ENCODE results near the gene CACNA1G.

CACNA1G gene

GRCh38 chr17:50609380-50610074, 49.0 kb downstream of the CACNA1G start:
- no peak overlapping the region for H3K4me3 ChIP-seq (ENCODE audit: low read depth in 1 of 2, low read length in 1 of 2)
- H3K9me3 ChIP-seq = no peaks in the 10 kb centered on the region
- no peaks in the 10 kb centered on the region for H3K4me1 ChIP-seq (ENCODE audit: control insufficient read depth in 1 of 2, insufficient read depth in 1 of 2, low read depth in 1 of 2, low read length in 1 of 2)
- no peak overlapping the region for H3K27ac ChIP-seq
- TF ChIP-seq, protein P1, sequence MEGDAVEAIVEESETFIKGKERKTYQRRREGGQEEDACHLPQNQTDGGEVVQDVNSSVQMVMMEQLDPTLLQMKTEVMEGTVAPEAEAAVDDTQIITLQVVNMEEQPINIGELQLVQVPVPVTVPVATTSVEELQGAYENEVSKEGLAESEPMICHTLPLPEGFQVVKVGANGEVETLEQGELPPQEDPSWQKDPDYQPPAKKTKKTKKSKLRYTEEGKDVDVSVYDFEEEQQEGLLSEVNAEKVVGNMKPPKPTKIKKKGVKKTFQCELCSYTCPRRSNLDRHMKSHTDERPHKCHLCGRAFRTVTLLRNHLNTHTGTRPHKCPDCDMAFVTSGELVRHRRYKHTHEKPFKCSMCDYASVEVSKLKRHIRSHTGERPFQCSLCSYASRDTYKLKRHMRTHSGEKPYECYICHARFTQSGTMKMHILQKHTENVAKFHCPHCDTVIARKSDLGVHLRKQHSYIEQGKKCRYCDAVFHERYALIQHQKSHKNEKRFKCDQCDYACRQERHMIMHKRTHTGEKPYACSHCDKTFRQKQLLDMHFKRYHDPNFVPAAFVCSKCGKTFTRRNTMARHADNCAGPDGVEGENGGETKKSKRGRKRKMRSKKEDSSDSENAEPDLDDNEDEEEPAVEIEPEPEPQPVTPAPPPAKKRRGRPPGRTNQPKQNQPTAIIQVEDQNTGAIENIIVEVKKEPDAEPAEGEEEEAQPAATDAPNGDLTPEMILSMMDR (IDR thresholded peaks at IDR 0.05) = no peak
- no peaks in the 10 kb centered on the region for H3K36me3 ChIP-seq
- peaks cover 54% of the 10 kb centered on the region for H3K27me3 ChIP-seq

DNA sequence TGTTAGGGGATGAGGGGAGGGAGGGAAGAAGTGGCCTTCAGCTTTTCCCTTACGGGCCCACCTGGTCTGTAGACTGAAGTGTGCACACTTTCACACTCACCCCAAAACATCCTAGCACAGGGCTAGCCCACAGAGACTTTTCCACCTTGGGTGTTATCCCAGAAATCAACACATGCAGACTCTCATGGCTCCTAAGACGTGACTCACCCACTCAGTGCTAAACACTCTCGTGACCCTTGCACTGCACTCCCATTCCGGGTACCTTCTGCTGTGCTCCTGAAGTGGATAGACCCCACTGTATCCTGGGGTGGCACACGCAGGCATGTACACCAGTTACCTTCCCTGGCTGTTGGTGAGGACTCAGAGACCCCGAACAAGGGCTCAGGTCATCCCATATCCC, 51.1 kb downstream of the CACNA1G start:
- peaks cover 44% of the 10 kb centered on the region for H3K27me3 ChIP-seq
- no peak overlapping the region for H3K4me3 ChIP-seq (ENCODE audit: low read depth in 1 of 2, low read length in 1 of 2)
- H3K9me3 ChIP-seq = no peaks in the 10 kb centered on the region
- no peaks in the 10 kb centered on the region for H3K4me1 ChIP-seq (ENCODE audit: control insufficient read depth in 1 of 2, insufficient read depth in 1 of 2, low read depth in 1 of 2, low read length in 1 of 2)
- no peaks in the 10 kb centered on the region for H3K36me3 ChIP-seq
- TF ChIP-seq, protein P1 (IDR thresholded peaks at IDR 0.05) = no peak
- no peak overlapping the region for H3K27ac ChIP-seq

DNA sequence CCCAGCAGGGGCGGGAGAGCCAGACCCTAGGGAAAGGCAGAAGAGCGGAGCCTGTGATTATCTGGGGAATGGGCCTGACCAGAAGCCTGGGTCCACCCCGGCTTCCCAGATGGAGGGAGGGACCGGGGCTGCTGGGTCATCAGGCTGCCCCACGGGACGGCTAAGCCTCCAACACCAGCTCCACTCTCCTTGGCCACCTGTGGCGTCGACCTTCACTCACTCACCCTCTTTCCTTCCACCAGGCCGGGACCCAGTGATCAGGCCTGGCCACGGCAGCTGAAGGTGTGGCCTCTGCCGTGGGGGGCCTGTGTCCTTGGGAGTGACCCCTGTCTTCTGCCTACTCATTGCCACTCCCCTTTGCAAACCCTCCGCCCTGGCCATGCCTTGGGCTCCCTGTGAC, 51.8 kb downstream of the CACNA1G start:
- Histone ChIP-seq H3K36me3 (no peaks in the 10 kb centered on the region), H3K27me3 (peaks cover 37% of the 10 kb centered on the region), H3K4me3 (ENCODE audit: low read depth in 1 of 2, low read length in 1 of 2) (no peak overlapping the region), H3K9me3 (no peaks in the 10 kb centered on the region), H3K27ac (no peak overlapping the region), H3K4me1 (ENCODE audit: control insufficient read depth in 1 of 2, insufficient read depth in 1 of 2, low read depth in 1 of 2, low read length in 1 of 2) (no peaks in the 10 kb centered on the region)
- TF ChIP-seq, protein P1 (IDR thresholded peaks at IDR 0.05) = no peak

DNA sequence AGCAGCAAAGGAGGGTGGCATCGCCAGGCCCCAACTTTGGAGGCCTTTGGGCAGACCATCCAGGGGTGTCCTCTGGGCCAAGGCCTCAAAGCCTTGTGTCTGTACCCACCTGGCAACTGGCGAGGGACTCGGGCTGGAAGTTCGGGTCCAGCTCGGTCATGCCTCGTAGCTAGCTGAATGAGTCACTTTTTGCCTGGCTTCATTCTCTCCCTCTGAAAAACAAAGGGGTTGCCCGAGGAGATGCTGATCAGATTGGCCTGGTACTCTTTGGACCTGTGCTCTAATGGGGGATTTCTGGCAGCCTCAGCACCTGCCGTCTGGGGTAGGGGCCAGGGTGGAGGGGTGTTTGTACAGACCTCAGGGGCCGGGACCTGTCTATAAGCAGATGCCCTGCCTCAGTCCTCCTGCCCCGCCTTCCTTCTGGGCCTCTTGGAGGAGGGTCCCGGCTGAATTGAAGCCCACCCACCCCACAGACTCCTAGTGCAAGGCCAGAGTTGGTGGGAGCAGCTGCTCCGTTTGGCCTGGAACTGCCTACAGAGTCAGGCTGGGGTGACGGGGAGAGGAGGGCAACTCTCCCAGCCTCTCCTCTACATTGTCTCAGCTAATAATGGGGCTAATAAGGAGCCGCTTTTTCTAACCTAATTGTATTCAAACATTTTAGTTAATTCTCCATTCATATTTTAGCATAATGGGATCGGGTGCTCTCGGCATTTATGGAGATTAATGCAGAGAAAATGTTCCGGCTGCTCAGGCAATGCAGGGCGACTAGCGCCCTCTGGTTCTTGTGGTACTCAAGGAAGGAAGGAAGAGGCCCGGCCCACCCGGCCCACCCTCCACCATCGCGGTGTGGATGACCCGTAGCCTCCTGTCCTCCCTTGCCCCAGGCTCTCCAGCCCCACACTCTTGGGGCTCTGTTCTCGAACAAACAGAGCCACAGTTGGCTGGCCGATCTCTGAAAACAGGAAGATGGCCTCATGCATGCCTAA, 52.8 kb downstream of the CACNA1G start:
- H3K4me3 ChIP-seq (ENCODE audit: low read depth in 1 of 2, low read length in 1 of 2) = no peak overlapping the region
- H3K4me1 ChIP-seq (ENCODE audit: control insufficient read depth in 1 of 2, insufficient read depth in 1 of 2, low read depth in 1 of 2, low read length in 1 of 2) = no peaks in the 10 kb centered on the region
- peaks cover 28% of the 10 kb centered on the region for H3K27me3 ChIP-seq

GRCh38 chr17:50614471-50615051, 54.0 kb downstream of the CACNA1G start:
- H3K4me1 ChIP-seq (ENCODE audit: control insufficient read depth in 1 of 2, insufficient read depth in 1 of 2, low read depth in 1 of 2, low read length in 1 of 2) = no peaks in the 10 kb centered on the region
- H3K36me3 ChIP-seq = no peaks in the 10 kb centered on the region
- TF ChIP-seq, protein P1 (IDR thresholded peaks at IDR 0.05) = no peak
- no peak overlapping the region for H3K4me3 ChIP-seq (ENCODE audit: low read depth in 1 of 2, low read length in 1 of 2)
- no peaks in the 10 kb centered on the region for H3K9me3 ChIP-seq
- no peak overlapping the region for H3K27ac ChIP-seq
- H3K27me3 ChIP-seq = peaks cover 29% of the 10 kb centered on the region

More for the DNA sequence above, 52.8 kb downstream of the CACNA1G start:
- H3K27ac ChIP-seq = no peak overlapping the region
- no peaks in the 10 kb centered on the region for H3K9me3 ChIP-seq
- H3K36me3 ChIP-seq = no peaks in the 10 kb centered on the region
- TF ChIP-seq, protein P1 (IDR thresholded peaks at IDR 0.05) = no peak

Measured in neutrophil (primary cell).